ENCODE measurements around the gene CDC73.

DNA sequence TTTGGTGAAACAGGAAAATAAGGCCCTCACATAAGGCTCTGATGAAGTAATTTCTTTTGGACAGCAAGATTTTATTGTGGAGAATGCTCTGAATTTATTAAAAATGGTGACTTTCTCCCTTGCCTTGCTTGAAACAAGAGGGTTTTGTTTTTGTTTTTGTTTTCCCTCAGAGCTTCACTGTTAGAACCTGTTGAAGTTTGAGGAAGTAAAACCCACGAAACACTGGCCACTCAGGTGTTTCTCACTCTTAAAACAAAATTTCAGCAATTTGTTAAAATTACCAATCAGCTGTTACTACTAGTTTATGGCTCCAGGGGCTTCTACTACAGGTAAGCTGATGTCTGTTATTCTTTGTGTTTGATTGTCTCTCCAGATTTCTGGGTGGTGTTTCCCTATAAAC is 177.2 kb downstream of the CDC73 start:
- TF ChIP-seq ZNF23 (CRISPR knock-in tag; IDR thresholded peaks at IDR 0.05) (no peak), CREB1 (IDR thresholded peaks at IDR 0.05) (no peak), CREB1 (CRISPR knock-in tag; IDR thresholded peaks at IDR 0.05) (no peak), ZNF232 (CRISPR knock-in tag; IDR thresholded peaks at IDR 0.05) (no peak), POLR2A (conservative IDR thresholded peaks at IDR 0.05) (no peak), POLR3A (IDR thresholded peaks at IDR 0.05; ENCODE audit: borderline replicate concordance, extremely low read depth, insufficient read depth, insufficient read length) (no peak), CBX5 (IDR thresholded peaks at IDR 0.05; ENCODE audit: borderline replicate concordance, low read depth) (no peak), ELF1 (tag; IDR thresholded peaks at IDR 0.05) (no peak), XRCC5 (IDR thresholded peaks at IDR 0.05; ENCODE audit: low read depth, low read length) (no peak)
